HCT116 (cell line): ENCODE results near the gene C1orf116. TPM values are rescaled to one million over a fixed set of nuclear protein-coding genes. Genes with fewer than 3 reads are reported as not detected.

Source experiments
- ATAC-seq: fragments of 200-7000 bp; cut with Tn5 transposase; 2 replicates; pipeline ENCODE4 v1.9.1; 2020; ENCODE audit warnings: mild to moderate bottlenecking, moderate library complexity
- BruUV-seq: library from RNA; stranded (reverse); fragments of 400-500 nt; replicated peaks from 2 replicates; lab custom pipeline; 2021; lab: Mats Ljungman, UMichigan
- CTCF ChIA-PET: fragments of 300-600 bp; sonication (Branson Sonifier 250); formaldehyde crosslinking; loops from one replicate; lab custom pipeline; 2021; ENCODE audit warnings: antibody characterized with exemption; lab: Charles Lee
- POLR2A ChIA-PET: fragments of 300-600, 350-600 bp; sonication (Branson Sonifier 250); formaldehyde crosslinking; loops from one replicate; lab custom pipeline; 2021; ENCODE audit warnings: antibody characterized with exemption; lab: Charles Lee
- RAD21 ChIA-PET, 2 experiments: fragments of 300-600 bp; sonication (Branson Sonifier 250); formaldehyde crosslinking; loops; one replicate each; lab custom pipeline; 2023; ENCODE audit warnings: low total read pairs in 2 of 2; ENCODE audit not compliant: uncharacterized antibody in 2 of 2, unreplicated experiment in 2 of 2, low non-redundant PET in 1 of 2; lab: Charles Lee
- DNase-seq: peaks from one replicate; pipeline ENCODE4 v3.0.0-alpha.2; 2010; ENCODE audit warnings: low read depth, low spot score
- H2AFZ ChIP-seq: fragments of 200-600 bp; shearing (Covaris generic), sonication (generic); 2 replicates; pipeline ENCODE4 v1.6.1; 2017; ENCODE audit warnings: low read depth, mixed run types, mixed read lengths, antibody characterized with exemption, low read length; ENCODE audit not compliant: poor library complexity, severe bottlenecking
- H3K27ac ChIP-seq: 2 replicates; pipeline ENCODE4 v1.5.1; 2012; ENCODE audit warnings: low read depth, low read length
- H3K27me3 ChIP-seq: fragments of 200-600 bp; sonication (generic); 2 replicates; pipeline ENCODE4 v1.6.1; 2016; ENCODE audit warnings: mixed run types, low read length, mixed read lengths; ENCODE audit not compliant: insufficient read depth
- H3K36me3 ChIP-seq, 2 experiments: fragments of 200-500 bp in 1 of 2; fragments of 200-600 bp in 1 of 2; sonication (Bioruptor generic) in 1 of 2; sonication (generic) in 1 of 2; 2 replicates each; pipeline versions ENCODE4 v1.5.1 to v1.6.1; 2014 to 2016; ENCODE audit warnings: low read length in 2 of 2, inconsistent platforms in 1 of 2, mixed read lengths in 1 of 2, mixed run types in 1 of 2; ENCODE audit not compliant: insufficient read depth in 2 of 2, control insufficient read depth in 1 of 2
- H3K4me1 ChIP-seq, 2 experiments: fragments of 200-600 bp in 1 of 2; sonication (generic) in 1 of 2; 2 replicates each; pipeline versions ENCODE4 v1.5.1 to v1.6.1; 2012 to 2017; ENCODE audit warnings: low read length in 2 of 2, inconsistent platforms in 1 of 2, mild to moderate bottlenecking in 1 of 2, mixed read lengths in 1 of 2, mixed run types in 1 of 2, moderate library complexity in 1 of 2; ENCODE audit not compliant: insufficient read depth in 2 of 2, control insufficient read depth in 1 of 2
- H3K4me2 ChIP-seq: fragments of 200-600 bp; sonication (generic); 2 replicates; pipeline ENCODE4 v1.6.1; 2017; ENCODE audit warnings: mixed run types, low read length, mixed read lengths
- H3K4me3 ChIP-seq, 2 experiments: fragments of 200-600 bp in 1 of 2; sonication (generic) in 1 of 2; replicated peaks in 1 of 2; 2 replicates each; pipeline ENCODE4 v1.5.1; 2011 to 2016; ENCODE audit warnings: low read length in 2 of 2, control low read depth in 1 of 2, low read depth in 1 of 2, mild to moderate bottlenecking in 1 of 2, mixed read lengths in 1 of 2, mixed run types in 1 of 2
- H3K79me2 ChIP-seq: fragments of 200-600 bp; sonication (generic); 2 replicates; pipeline ENCODE4 v1.6.1; 2017; ENCODE audit warnings: mild to moderate bottlenecking, mixed run types, low read length, moderate library complexity, mixed read lengths; ENCODE audit not compliant: insufficient read depth
- H3K9ac ChIP-seq: fragments of 200-600 bp; sonication (generic); 2 replicates; pipeline ENCODE4 v1.6.1; 2016; ENCODE audit warnings: low read length, mixed read lengths
- H3K9me2 ChIP-seq: fragments of 200-600 bp; sonication (generic), shearing (Covaris generic); 2 replicates; pipeline ENCODE4 v1.6.1; 2017; ENCODE audit warnings: mixed run types, mild to moderate bottlenecking, moderate library complexity; ENCODE audit not compliant: insufficient read depth
- H3K9me3 ChIP-seq, 2 experiments: fragments of 200-500 bp in 1 of 2; fragments of 200-600 bp in 1 of 2; sonication (Bioruptor generic) in 1 of 2; sonication (generic) in 1 of 2; 2 replicates each; pipeline ENCODE4 v1.6.1; 2014 to 2017; ENCODE audit warnings: low read length in 2 of 2, mixed read lengths in 2 of 2, inconsistent platforms in 1 of 2, low read depth in 1 of 2, mild to moderate bottlenecking in 1 of 2, mixed run types in 1 of 2, moderate library complexity in 1 of 2; ENCODE audit not compliant: control insufficient read depth in 1 of 2, insufficient read depth in 1 of 2
- H4K20me1 ChIP-seq: fragments of 200-600 bp; sonication (generic), shearing (Covaris generic); 2 replicates; pipeline ENCODE4 v1.6.1; 2017; ENCODE audit warnings: mixed run types, mild to moderate bottlenecking, moderate library complexity; ENCODE audit not compliant: insufficient read depth
- ATF3 ChIP-seq: IDR thresholded peaks from 2 replicates; pipeline ENCODE4 v1.6.1; 2012
- EGR1 ChIP-seq: IDR thresholded peaks from 2 replicates; pipeline ENCODE4 v1.6.1; 2012; ENCODE audit warnings: low read depth
- EZH2phosphoT487 ChIP-seq: fragments of 200-600 bp; IDR thresholded peaks from 2 replicates; pipeline ENCODE4 v1.6.1; 2018; ENCODE audit warnings: antibody characterized with exemption, borderline replicate concordance
- FOSL1 ChIP-seq: IDR thresholded peaks from 2 replicates; pipeline ENCODE4 v1.6.1; 2012; ENCODE audit warnings: low read depth
- MAX ChIP-seq: IDR thresholded peaks from 2 replicates; pipeline ENCODE4 v1.6.1; 2012
- POLR2AphosphoS5 ChIP-seq: IDR thresholded peaks from 2 replicates; pipeline ENCODE4 v1.6.1; 2011; ENCODE audit warnings: mild to moderate bottlenecking, low read depth, low read length, moderate library complexity
- REST ChIP-seq: IDR thresholded peaks from 2 replicates; pipeline ENCODE4 v1.6.1; 2012; ENCODE audit warnings: low read depth
- SIN3A ChIP-seq: IDR thresholded peaks from 2 replicates; pipeline ENCODE4 v1.6.1; 2012; ENCODE audit warnings: low read depth
- SP1 ChIP-seq: IDR thresholded peaks from 2 replicates; pipeline ENCODE4 v1.6.1; 2012; ENCODE audit warnings: low read depth
- TCF7L2 ChIP-seq: IDR thresholded peaks from 2 replicates; pipeline ENCODE4 v1.7.0; 2011; ENCODE audit warnings: borderline replicate concordance, inconsistent platforms; ENCODE audit not compliant: insufficient read depth, insufficient read length; ENCODE audit errors: extremely low read depth
- YY1 ChIP-seq: IDR thresholded peaks from 2 replicates; pipeline ENCODE4 v1.6.1; 2011; ENCODE audit warnings: low read length, low read depth, moderate library complexity, mild to moderate bottlenecking; ENCODE audit not compliant: insufficient replicate concordance; ENCODE audit errors: extremely low read depth
- ZBTB33 ChIP-seq: IDR thresholded peaks from 2 replicates; pipeline ENCODE4 v1.6.1; 2011; ENCODE audit warnings: mild to moderate bottlenecking, low read length, moderate library complexity; ENCODE audit not compliant: insufficient replicate concordance; ENCODE audit errors: extremely low read depth
- ZFX ChIP-seq: fragments of 450-650 bp; IDR thresholded peaks from 2 replicates; pipeline ENCODE4 v1.6.1; 2017
- intact Hi-C: fragments of 100-400 bp; cut with micrococcal nuclease; formaldehyde crosslinking; loops from 2 replicates; pipeline ENCODE4 v1.10.0; 2022
- total RNA-seq: library from RNA; stranded (reverse); gene quantifications from one replicate; pipeline ENCODE4 v1.2.1, GENCODE V29; 2021; ENCODE audit not compliant: unreplicated experiment

C1orf116 gene
- total RNA-seq, 1 experiment from 2014 or later, result 3.6 TPM

GRCh38 chr1:207050480-207051190, 18.1 kb upstream of the C1orf116 start:
- peak overlapping the region; percentile 85 for H3K27ac ChIP-seq
- H3K4me1 ChIP-seq, result peaks cover 11 to 29% of the 10 kb centered on the region in 2 experiments
- no TSS peak for BruUV-seq

More at GRCh38 chr1:207050480-207051190, 18.1 kb upstream of the C1orf116 start:
- DNase-seq (peak; percentile 85), ATAC-seq (peak; percentile 49)
- no peaks in the 10 kb centered on the region for H3K27me3 ChIP-seq
- ChIA-PET CTCF (interaction anchor here (1.2 kb wide), 3 partner anchors 10 to 34 kb away, joined by 3 to 8 read pairs (median 5); partner anchors contain the start of gene C1orf116), RAD21 (no interaction called here), POLR2A (interaction anchor here (1.0 kb wide), 1 partner anchor 18 kb away, joined by 3 read pairs; the partner anchor contains the start of gene C1orf116)
- H3K9ac ChIP-seq, result peak overlapping the region; percentile 96
- peak overlapping the region; percentile 88 to 90 for H3K4me3 ChIP-seq
- H4K20me1 ChIP-seq, result peaks cover 8% of the 10 kb centered on the region; the same call in 1 of the 2 replicates
- H3K4me2 ChIP-seq, result peak overlapping the region; percentile 73
- H3K36me3 ChIP-seq, result peaks cover 14 to 30% of the 10 kb centered on the region in 2 experiments
- H2AFZ ChIP-seq, result peak overlapping the region; percentile 67
- TF ChIP-seq ZFX, result peak; percentile 44
- peak; percentile 77 for TF ChIP-seq SIN3A
- peak; percentile 99 for TF ChIP-seq ZBTB33
- peak; percentile 69 for TF ChIP-seq SP1
- peak; percentile 83 for TF ChIP-seq POLR2AphosphoS5
- peak; percentile 88 for TF ChIP-seq TCF7L2
- 0 out of 2 replicates have a peak, but pooled peaks have one; percentile 20 for TF ChIP-seq EGR1
- peak; percentile 83 for TF ChIP-seq MAX
- TF ChIP-seq REST, result no peak
- no peak for TF ChIP-seq FOSL1
- TF ChIP-seq EZH2phosphoT487, result no peak
- TF ChIP-seq ATF3, result no peak
- TF ChIP-seq YY1, result peak; percentile 95
- no peaks in the 10 kb centered on the region for H3K9me2 ChIP-seq
- intact Hi-C loops, result loop anchor here (2.0 kb wide), 1 partner anchor 46 kb away; no protein-coding TSS in a partner anchor
- H3K79me2 ChIP-seq, result peaks cover 52% of the 10 kb centered on the region
- no peaks in the 10 kb centered on the region for H3K9me3 ChIP-seq
